ENCODE data around the gene ZNF79. TPM values are rescaled to one million over a fixed set of nuclear protein-coding genes. Genes with fewer than 3 reads are reported as not detected.
A peak's percentile ranks its signal among the peaks of the same experiment; 100 is the strongest.

The ZNF79 gene
- total and polyA plus RNA-seq, 2 of the 8 experiments (the other 6 are each of a cell fraction or from before 2014, with no cell fraction given): 2.4 to 7.4 TPM

DNA sequence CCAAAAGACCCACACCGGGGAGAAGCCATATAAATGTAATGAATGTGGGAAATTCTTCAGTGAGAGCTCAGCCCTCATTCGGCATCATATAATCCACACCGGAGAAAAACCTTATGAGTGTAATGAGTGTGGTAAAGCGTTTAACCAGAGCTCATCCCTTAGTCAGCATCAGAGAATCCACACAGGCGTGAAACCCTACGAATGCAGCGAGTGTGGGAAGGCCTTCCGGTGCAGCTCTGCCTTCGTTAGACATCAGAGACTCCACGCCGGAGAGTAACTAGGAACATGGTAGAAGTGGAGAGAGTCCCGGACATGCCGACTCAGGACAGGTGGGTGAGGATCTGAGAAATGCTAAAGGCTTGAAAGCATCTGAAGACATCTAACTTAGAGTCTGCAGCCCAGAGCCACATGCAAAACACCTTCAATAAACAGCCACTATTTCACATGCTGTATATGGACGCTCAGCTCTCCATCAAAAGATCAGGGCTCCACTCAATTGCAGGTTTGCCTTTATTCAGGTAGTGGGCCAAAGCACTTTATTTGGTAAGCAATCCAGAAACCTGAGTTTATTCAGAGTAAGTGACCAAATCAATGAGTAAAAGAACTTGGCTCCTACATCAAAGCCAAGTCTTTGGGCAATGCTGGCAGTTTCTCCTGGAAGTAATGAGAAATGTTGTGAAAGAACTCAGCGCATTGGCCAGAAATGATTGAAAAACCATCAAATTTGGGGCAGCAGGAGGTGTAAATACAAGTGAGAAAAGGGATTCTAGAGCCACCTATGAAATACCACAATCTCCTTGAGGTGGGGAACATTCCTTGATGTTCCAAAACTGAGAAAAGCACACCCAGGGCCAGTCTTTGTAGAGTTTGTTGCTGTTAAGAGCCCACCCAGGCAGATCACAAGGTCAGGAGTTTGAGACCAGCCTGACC, 21.0 kb downstream of the ZNF79 start (continued):
- no peak for TF ChIP-seq TEAD4 (IDR thresholded peaks at IDR 0.05; ENCODE audit: low read depth, low read length)
- TF ChIP-seq SRF (IDR thresholded peaks at IDR 0.05; ENCODE audit: low read depth, low read length): no peak
- no peak for TF ChIP-seq CBX8 (IDR thresholded peaks at IDR 0.05; ENCODE audit: borderline replicate concordance, low read depth, low read length)
- no peak for TF ChIP-seq EGR1 (IDR thresholded peaks at IDR 0.05; ENCODE audit: borderline replicate concordance, low read depth, low read length)
- no peak for TF ChIP-seq EZH2 (IDR thresholded peaks at IDR 0.05; ENCODE audit: low read depth, low read length, severe bottlenecking)
- TF ChIP-seq, protein P1, sequence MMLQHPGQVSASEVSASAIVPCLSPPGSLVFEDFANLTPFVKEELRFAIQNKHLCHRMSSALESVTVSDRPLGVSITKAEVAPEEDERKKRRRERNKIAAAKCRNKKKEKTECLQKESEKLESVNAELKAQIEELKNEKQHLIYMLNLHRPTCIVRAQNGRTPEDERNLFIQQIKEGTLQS (IDR thresholded peaks at IDR 0.05; ENCODE audit: insufficient read depth, low read depth, low read length): no peak
- TF ChIP-seq POLR2A (IDR thresholded peaks at IDR 0.05; ENCODE audit: control extremely low read depth in 1 of 2, low read depth in 2 of 2, low read length in 2 of 2): peak; percentile 54 to 67; a peak in 2 of 3 replicates

All from H1 (cell line).